Middle frontal gyrus (tissue), 1 donor: ENCODE results near the gene CASKIN1.

Experiments used
- DNase-seq: peaks from one replicate; pipeline ENCODE4 v3.0.0-alpha.2; 2015; ENCODE audit warnings: low spot score; ENCODE audit errors: extremely low spot score

CASKIN1 gene

GRCh38 chr16:2195322-2196161, 863 bp downstream of the CASKIN1 start:
- DNase-seq = no peak

GRCh38 chr16:2194852-2195321, 1.5 kb downstream of the CASKIN1 start:
- DNase-seq = no peak

GRCh38 chr16:2194166-2194834, 2.1 kb downstream of the CASKIN1 start:
- no peak for DNase-seq

- no peak for DNase-seq
These were observed 5.0 kb downstream of the CASKIN1 start for GRCh38 chr16:2191446-2191706.

- DNase-seq = no peak
These were observed 5.6 kb downstream of the CASKIN1 start for GRCh38 chr16:2190659-2191445.

- no peak for DNase-seq
These were observed 6.3 kb downstream of the CASKIN1 start for GRCh38 chr16:2190002-2190658.

DNA sequence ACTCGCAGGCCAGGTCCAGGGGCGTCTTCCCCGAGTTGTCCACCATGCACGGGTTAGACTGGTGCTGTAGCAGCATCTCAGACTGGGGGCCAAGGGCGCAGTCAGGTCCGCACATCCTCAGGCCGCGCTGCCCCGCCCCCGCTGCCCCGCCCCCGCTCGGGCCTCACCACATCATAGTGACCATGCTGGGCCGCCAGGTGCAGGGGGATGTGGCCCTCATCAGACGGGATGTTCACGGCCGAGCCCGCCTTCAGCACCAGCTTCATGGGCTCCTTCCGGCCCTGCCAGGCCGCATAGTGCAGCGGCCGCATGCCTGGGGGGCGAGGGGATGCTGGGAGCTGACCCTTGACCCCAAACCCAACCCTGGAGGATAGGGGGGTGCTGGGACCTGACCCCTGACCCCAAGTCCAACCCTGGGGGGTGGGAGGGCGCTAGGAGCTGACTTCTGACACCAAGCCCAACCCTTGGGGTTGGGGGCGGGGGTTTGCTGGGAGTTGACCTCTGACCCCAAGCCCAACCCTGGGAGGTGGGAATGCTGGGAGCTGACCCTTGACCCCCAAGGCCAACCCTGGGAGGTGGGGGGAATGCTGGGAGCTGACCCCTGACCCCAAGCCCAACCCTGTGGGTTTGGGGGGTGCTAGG, 7.0 kb downstream of the CASKIN1 start:
- no peak for DNase-seq

DNA sequence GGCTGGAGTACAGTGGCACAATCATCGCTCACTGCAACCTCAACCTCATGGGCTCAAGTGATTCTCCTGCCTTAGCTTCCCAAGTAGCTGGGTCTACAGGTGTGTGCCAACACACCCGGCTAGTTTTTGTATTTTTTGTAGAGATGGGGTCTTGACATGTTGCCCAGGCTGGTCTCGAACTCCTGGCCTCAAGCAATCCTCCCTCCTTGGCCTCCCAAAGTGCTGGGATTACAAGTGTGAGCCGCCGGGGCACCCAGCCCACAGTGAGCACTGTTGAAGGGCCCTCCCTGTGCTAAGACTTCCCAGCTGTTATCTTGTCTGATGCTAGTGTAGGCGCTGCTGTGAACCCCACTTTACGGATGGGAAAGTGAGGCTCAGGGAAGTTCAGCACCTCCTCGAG, 8.0 kb downstream of the CASKIN1 start:
- no peak for DNase-seq

DNA sequence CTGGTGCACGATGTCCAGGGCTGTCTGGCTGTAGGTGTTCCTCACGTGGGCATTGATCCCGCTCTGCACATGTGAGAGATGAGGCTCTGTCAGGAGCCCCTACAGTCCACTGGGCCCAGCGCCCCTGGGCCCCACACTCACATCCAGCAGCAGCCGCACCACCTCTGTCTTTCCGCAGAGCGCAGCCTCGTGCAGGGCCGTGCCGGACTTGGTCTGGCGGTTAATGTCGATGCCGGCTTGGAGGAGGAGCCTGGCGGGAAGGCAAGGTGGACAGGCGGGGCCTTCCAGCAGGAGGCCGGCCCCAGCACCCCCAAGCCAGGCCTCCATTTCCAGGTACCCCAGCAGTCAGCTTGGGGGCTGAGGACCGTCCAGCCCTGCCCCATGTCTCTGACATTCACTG, 9.2 kb downstream of the CASKIN1 start:
- no peak for DNase-seq

DNA sequence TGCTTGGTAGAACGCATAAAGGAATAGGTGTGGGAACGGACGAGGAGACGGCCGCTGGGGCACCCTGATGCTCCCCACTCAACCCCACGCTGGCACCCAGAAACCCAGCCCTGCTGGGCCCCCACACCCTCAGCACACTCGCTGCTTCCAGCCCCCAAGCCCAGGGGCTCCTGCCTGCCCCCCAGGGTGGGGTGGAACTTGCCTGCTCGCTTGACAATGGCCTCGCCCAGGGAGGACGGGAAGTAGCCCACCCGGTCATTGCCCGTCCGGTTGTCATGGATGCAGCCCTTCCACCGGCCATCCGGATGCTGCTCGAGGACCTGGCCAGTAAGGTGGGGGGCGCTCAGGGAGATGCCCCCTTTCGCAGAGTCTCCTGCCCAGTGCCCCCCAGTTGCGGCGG, 9.9 kb downstream of the CASKIN1 start:
- no peak for DNase-seq

DNA sequence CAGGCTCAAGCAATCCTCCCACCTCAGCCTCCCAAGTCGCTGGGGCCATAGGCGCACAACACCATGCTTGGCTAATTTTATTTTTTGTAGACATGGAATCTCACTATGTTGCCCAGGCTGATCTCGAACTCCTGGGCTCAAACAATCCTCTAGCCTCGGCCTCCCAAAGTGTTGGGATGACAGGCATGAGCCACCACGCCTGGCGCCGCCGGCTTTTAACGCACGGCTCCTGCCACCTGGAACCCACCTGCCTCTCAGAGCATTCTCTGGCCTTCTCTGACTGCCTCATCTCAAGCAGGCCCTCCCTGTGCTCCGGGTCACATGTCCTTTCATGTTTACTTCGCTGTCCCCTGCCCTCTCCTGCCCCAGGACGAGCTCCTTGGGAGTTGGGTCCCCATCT, 10.3 kb downstream of the CASKIN1 start:
- DNase-seq = no peak

DNA sequence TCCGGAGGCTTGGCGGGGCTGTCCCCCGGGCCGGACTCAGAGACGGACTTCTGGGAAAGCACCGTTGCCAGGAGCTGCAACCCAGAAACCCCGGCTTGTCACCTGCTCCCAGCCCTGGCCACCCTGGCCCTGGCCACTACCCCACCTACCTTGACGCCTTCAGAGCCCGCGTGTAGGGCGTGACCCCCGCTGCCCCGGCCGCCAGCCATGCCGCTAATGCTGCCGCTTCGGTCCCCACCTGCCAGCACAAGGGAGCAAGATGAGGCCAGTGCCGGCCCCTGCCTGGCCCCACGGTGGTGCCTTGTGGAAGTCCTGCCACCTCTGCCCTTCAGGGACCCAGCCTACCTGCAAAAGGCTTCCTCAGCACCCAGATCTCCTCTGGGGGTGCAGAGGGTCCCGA, 11.4 kb downstream of the CASKIN1 start:
- DNase-seq = no peak

DNA sequence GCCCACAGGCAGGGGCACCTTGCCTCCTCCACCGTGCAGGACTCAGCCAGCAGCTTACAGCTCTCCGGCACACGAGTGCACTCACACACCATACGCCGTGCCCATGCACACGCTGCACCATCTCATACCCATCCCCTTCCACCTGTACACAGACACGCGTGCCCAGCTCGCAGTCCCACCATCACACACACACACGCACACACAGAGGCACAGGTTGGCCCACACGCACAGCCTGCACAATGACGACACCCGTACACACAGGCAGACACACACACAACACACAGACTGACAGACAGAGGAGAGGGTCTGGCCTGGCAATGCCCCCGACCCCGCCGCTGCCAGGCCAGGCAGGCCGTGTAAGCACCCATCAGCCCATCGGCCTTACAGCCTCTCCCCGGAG, 12.1 kb downstream of the CASKIN1 start:
- DNase-seq = no peak

- DNase-seq = no peak
These were observed 12.7 kb downstream of the CASKIN1 start for GRCh38 chr16:2183671-2184070.

DNA sequence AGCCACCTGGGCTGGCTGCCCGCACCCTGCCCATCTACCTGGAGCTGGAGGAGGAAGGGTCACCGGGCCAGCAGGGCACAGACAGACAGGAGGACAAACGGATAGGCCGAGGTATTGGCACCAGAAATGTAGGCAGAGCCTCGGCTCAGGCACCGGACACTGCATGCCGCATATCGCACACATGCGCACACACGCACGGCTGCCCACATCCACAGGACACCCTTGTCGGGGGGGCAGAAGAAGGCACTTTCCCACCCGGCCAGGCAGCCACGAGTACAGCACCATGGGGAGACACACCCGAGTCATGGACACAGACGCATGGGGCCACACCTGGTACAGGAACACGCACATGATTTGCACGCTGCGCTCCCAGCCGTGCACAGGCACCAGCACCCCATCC, 14.5 kb downstream of the CASKIN1 start:
- DNase-seq = no peak

DNA sequence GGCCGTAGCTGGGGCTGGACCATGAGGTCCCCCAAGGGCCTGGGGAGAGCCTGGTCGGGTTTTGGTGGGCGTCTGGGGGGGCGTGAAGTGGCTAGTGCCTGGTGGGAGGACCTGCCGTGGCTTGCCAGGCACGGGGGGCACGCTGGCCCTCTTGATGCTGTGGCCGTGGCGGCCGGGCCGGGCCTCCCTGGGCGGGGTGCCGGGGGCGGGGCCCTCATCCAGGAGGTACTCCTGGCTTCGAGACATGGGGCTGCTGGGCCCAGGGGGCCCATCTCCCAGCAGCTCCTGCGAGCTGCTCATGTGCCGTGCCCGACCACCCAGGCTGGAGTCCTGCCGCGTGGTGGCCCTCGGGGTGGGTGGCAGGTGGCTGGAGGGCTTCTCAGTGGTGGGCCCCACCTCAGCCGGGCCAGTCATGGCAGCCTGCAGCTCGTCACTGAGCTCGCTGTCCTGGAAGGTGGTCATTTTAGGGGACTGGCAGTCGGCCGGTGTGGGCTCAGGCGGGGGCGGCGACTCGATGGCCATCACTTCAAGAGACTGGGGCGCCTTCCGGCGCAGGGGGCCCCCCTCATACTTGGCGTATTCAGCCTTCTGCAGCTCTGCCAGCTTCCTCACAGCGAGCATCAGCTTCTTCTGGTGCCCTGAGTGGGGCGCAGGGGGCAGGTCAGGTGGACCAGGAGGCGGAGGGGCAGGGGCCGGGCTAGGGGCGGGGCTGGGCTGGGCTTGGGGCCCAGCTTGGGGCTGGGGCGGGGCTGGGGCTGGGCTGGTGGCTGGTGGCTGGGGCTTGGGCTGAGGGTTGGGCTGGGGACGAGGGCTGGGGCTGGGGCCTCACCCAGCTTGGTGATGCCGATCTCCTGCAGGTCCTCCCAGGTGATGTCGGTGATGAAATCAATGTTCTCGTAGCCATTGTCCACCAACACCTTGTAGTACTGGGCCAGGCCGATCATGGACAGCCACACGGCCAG, 15.2 kb downstream of the CASKIN1 start:
- DNase-seq = no peak

DNA sequence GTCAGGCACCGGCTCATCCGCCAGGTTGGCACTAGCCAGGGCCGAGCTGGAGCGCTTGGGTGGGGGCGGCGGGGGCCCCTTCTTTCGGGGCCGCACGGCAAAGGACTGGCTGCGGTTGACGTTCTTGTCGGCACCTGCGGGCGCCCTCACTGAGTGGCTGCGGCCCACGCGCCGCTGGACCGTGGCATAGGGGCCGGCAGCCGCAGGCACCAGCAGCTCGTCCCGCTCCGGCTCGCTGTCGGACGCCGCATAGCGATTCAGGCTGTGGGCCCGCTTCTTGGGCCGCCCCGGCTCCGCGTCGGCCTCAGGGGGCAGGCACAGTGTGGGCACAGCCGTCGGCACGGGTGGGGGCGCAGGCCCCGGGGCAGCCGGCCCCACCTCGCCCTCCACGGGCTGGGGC, 15.9 kb downstream of the CASKIN1 start:
- DNase-seq = no peak

GRCh38 chr16:2179576-2179975, 16.8 kb downstream of the CASKIN1 start:
- DNase-seq = no peak

DNA sequence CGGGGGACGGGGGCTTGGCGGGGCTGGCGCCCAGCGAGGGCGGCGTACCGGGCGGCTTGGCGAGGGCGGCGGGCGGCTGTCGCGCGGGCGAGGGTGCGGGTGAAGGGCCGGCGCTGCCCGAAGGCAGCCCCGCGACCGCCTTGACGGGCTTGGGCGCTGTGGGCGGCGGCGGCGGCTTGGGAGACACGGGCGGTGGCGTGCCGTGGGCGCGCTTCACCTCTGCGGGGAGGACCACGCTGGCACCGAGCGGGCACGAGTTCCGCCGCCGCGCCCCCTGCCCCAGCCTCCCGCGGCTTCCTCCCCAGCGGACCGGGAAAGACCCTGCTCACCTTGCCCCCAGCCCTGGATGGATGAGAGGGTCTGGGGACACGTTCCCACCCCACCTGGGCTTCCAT, 17.3 kb downstream of the CASKIN1 start:
- no peak for DNase-seq
